GM12872 (cell line): ENCODE results near the gene ANKMY2.

ENCODE experiments used
- TF ChIP-seq, protein P1 (sequence below): IDR thresholded peaks from 3 replicates; pipeline ENCODE4 v1.5.1; 2011; ENCODE audit warnings: low read depth, mild to moderate bottlenecking, low read length, moderate library complexity; ENCODE audit not compliant: insufficient read depth

The ANKMY2 gene

GRCh38 chr7:16677978-16678494, 32.5 kb upstream of the ANKMY2 start:
- TF ChIP-seq, protein P1, sequence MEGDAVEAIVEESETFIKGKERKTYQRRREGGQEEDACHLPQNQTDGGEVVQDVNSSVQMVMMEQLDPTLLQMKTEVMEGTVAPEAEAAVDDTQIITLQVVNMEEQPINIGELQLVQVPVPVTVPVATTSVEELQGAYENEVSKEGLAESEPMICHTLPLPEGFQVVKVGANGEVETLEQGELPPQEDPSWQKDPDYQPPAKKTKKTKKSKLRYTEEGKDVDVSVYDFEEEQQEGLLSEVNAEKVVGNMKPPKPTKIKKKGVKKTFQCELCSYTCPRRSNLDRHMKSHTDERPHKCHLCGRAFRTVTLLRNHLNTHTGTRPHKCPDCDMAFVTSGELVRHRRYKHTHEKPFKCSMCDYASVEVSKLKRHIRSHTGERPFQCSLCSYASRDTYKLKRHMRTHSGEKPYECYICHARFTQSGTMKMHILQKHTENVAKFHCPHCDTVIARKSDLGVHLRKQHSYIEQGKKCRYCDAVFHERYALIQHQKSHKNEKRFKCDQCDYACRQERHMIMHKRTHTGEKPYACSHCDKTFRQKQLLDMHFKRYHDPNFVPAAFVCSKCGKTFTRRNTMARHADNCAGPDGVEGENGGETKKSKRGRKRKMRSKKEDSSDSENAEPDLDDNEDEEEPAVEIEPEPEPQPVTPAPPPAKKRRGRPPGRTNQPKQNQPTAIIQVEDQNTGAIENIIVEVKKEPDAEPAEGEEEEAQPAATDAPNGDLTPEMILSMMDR: no peak

DNA sequence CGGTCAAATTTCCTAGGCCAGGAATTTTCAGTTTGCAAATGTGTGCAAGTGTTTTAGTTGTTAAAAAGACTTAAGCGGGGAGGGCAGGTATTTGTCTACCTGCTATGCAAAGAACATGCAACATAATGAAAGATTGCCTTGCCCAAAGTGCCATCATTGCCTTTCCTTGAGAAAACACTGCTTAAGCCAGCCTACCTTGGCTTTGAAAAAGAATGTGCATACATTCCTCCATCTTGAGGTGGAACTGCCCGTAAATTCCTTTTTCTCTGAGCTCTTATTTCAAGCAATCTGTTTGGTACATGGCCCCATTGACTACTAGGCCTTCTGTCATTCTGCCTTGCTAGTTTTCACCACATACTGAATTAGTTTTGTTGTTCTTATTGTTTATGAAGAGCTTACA, 29.7 kb upstream of the ANKMY2 start:
- TF ChIP-seq, protein P1: no peak

- TF ChIP-seq, protein P1: no peak
Measured at GRCh38 chr7:16671811-16672210, 26.3 kb upstream of the ANKMY2 start.

DNA sequence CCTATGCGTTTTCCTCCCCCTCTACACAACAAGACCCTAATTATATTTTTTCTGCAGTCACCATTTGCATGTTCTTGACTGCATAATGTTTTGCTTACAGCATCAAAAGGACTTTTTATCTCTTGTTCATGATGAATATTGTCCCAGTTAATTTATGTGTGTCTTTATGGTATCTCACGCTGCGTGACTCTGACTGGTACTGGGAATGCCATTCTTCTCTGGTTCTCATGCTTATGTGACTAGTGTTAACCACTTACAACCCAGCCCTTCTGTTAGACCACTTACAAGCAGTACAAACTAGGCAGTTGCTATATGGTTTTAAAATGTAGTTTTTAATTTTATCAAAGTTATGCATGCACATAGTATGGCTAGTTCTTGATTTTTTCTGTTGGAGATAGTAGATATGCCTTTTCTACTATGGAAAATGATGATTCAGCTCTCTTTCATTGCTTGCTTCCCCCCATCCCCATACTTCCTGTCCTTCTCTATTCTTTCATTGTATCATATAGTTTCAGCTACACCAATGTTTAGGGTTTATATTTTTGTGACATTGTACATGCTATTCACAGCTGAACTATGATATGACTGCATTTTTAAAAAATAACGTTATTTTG, 25.3 kb upstream of the ANKMY2 start:
- TF ChIP-seq, protein P1: no peak

- TF ChIP-seq, protein P1: no peak
Measured at GRCh38 chr7:16670021-16670420, 24.5 kb upstream of the ANKMY2 start.

GRCh38 chr7:16669581-16669980, 24.0 kb upstream of the ANKMY2 start:
- TF ChIP-seq, protein P1: no peak

- TF ChIP-seq, protein P1: no peak
Measured at GRCh38 chr7:16668978-16669377, 23.4 kb upstream of the ANKMY2 start.
